Stimulated activated CD8-positive, alpha-beta memory T cell treated with anti-CD3 and anti-CD28 coated beads, Interleukin-15, amount 100 ng/mL, for 4 hours (primary cell): ENCODE results near the gene TDRD9.

ENCODE experiments used
- DNase-seq, 2 donors: peaks; one replicate each; pipeline ENCODE4 v3.0.0-alpha.2; 2020; ENCODE audit warnings: low read depth in 2 of 2

The TDRD9 gene

DNA sequence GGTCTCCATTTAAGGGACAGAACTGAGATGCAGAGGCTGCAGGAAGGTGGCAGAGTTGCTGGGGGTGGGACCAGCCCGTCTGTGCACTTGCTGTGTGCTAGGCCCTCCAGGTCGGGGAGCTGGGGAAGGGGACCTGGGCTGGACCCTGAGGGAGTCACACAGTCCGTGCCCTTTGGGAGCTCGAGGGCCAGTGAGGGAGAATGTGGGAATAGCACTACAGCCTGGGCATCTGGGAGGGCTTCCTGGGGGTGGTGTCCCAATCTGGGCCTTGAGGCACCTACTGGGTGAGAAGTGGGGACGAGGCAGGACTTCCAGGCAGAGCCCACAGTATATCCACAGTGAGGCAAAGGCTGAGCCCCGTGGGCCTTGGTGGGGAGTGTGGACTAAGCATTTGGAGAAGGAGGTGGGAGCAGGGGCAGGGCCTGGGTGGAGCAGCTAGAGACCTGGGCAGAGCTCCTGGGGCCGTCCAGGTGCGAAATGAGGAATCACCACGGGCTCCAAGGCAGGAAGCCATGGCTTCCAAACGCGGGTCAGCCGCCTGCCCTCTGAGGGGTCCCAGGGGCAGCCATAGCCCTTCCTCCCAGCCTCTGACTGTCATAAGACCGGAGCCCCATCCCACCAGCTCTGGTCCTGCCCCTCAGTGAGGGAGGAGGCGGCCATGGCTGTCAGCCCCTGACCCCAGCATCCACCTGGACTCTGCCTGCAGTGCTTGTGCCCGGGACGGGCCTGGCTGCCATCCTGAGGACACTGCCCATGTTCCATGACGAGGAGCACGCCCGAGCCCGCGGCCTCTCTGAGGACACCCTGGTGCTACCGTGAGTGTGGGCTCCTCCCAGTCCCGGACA, 163.9 kb downstream of the TDRD9 start:
- DNase-seq = no peak

DNA sequence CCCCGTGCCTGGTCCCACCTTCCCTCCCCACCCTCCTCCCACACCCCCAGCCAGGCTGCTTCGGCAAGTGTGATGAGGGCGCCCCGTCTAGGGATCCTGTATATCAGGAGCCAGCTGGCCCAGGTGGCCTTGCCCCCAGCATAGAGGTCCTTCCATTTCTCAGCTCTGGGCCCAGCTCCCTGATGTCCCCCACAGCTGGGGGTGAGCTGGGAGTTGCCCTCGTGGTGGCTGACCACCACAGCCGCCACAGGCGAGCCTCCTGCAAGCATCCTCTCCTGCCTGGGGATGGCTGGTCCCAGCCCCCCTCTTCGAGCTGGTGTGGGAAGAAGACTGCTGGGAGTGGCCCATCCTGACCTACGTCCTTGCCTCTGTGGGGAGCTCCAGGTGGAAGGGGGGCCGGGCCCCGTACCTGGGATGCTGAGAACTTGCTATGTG, 164.7 kb downstream of the TDRD9 start:
- DNase-seq = no peak

- no peak for DNase-seq
These were observed 165.3 kb downstream of the TDRD9 start for GRCh38 chr14:104093366-104094055.

DNA sequence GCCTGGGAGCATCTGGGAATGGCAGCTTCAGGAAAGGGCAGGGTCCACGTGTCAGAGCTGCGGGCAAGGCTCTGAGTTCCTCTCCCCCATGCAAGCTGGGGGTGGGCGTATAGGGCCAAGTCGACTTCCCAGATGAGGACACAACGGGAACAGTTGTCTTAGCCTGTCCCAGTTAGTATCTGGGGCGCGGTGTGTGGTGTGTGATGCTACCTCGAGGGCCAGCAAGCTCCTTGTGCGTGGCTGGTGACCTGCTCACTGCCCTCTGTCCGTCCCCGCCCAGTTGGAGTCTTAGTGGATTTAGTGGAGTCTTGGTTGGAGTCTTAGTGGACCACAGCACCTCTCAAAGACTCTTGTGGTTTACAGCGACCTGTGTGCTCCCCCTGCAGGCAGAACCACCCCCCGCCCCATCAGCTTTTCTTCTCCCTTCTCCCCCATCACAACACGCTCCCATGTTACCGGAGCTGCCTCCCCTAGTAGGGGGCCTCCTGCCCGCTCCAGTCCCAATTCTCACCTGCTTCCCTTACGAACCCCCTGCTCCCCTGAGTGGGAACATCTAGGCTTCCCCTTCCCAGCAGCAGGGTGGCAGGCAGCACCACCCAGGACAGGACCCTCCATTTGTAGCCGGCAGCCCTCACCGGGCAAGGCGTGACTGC, 165.9 kb downstream of the TDRD9 start:
- DNase-seq = no peak

DNA sequence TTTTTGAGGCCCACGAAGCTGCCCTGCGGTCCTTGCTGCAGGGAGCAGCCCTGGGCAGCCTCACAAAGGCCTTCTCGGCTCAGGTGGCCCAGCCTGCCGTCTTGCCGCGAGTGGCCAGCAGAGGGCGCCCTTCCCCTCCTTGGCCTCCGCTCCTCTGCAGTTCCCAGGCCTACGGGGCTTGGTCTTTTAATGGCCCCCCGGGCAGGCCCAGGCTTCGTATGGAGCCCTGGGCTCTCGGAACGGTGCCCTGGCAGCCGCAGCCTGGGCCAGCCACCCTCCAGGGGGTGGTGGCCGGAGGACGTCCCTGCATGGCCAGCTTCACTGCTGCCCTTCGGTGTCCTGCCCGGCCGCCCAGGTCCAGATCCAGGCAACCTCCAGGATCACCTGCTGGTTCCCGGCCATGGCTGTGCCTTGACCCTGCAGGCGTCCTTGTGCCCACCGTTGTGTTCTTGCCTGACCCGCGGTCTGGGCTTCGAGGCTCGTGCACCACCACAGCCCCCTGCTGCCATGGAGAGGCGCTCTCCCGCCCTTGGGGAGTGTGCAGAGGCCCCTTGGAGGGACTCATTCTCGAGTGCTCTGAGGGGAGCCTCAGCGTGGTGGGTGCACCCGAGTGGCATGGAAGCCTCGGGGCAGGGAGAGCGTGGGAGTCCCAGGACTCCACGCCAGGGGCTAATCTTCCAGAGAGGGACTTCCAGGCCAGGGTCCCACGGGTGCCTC, 166.6 kb downstream of the TDRD9 start:
- peak in 1 of 2 donors; percentile 17 for DNase-seq

DNA sequence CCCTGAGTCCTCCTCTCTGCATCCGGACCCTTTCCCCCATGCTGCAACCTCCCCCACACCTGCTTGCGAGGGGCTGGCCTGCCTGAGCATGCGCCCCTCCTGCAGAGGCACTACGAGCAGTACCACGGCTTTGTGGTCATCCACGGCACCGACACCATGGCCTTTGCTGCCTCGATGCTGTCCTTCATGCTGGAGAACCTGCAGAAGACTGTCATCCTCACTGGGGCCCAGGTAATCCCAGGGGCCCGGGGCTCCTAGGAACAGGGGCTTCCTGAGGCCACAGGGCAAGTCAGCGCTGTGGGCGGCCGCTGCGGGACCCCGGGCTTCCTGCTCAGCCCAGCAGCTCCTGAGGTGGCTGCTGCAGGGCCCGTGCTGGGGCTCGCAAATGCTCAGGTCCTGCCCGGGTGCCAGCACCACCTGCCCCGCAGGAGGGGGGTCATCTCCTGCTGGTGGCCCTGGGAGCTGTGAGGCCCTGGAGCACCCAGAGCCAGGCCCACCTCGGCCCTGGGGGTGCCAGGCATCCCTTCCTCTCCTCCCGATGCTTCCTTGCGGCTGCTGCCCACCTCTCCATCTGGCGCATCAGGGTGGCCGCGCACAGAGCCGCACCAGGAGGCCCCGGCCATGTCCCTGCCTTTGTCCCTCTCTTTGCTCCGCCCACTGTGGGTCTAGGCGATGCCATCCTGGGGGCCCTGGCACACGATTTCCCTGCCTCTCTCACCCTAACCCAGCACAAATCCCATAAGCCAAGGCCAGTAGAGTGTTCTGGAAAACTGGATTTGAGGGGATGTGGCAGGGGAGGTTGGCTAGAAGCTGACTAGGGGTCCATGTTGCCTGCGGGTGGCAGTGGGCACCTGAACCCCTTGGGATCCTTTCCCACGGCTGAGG, 167.4 kb downstream of the TDRD9 start:
- DNase-seq = no peak

DNA sequence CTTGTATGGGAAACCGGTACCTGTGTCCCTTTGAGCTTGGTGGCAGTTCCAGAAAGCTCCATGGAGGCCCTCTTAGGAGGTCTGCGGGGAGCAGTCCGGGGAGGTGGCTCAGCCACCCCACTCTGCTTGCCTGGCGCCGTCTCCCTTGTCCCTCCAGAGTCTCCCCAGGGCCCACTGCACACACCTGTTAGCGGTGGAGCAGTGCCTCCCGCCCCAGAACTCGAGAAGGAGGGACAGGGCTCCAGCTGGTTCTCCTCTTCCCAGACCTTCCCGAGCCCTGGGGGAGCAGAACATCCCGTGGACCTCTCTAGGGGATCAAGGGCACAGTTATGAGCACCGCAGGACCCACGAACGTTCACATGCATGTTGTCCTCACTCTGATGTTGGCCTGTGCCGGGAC, 168.1 kb downstream of the TDRD9 start:
- no peak for DNase-seq

DNA sequence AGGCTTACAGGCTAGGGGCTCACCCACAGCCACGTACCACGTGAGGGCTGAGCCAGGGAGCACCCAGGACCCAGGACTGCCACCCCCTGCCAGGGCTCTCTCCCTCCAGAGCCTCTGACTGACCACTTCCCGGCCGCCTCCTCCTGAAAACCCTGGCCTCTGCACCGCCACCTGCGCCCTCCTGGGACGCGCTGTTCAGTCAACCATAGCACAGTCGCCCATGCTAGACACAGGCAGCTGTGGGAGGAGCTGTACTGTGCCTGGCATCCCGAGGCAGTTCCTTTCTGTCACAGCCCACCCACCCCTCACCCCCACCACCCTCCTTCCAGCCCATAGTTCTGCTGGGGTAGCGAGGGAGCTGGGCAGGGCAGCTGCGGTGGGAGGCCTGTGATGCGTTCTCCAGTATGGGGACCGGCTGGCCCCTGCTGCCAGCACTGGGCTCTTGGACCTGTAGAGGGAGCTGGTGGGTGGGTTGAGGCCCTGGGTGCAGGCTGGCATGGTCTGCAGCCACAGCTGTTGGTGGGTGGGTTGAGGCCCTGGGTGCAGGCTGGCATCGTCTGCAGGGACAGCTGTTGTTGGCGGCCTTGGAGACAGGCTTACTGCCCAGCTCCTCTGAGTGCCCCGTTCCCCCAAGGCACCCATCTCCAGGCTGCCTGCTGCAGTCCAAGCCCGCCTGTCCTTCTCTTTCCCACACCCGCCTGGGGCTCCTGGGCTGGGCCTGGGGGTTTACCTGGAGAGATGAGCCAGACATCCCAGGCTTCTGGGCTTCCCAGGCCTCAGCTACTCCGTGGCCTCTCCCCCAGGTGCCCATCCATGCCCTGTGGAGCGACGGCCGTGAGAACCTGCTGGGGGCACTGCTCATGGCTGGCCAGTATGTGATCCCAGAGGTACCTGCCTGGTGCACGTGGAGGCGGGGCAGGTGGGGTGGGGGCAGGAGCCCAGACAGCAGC, 168.8 kb downstream of the TDRD9 start:
- DNase-seq = no peak

DNA sequence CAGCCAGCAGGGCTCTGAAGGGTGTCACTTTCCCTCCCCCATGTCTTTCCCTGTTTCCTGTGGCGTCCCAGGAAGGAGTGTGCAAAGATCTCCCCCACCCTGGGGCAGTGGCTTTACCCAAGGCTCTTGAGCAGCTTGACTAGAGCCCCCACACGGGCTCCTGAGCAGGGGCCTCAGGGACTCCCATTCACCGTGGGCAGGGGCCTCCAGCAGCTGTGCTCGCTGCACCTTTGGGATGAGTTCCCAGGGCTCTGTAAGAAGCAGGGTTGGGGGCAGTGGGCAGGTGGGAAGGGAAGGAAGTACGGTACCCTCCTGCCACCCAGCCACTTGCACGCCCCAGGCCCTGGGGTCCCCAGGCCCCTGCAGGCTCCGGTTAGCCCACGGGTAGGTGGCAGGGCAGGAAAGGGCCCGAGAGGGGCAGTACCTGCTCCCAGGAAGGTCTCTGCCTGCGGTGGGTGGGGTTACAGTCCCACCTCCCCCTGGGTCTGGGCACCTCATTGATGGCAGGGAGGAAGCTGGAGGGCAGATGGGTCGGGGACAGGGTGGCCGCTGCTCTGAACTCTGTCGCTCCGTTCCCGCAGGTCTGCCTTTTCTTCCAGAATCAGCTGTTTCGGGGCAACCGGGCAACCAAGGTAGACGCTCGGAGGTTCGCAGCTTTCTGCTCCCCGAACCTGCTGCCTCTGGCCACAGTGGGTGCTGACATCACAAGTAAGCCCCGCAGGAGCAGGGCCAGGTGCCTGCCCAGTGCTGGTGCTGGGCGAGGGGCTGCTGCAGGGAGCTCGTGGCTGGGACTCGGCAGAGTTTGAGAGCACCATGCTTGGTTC, 170.2 kb downstream of the TDRD9 start:
- DNase-seq = no peak

- no peak for DNase-seq
These were observed 171.1 kb downstream of the TDRD9 start for GRCh38 chr14:104099096-104100041.

DNA sequence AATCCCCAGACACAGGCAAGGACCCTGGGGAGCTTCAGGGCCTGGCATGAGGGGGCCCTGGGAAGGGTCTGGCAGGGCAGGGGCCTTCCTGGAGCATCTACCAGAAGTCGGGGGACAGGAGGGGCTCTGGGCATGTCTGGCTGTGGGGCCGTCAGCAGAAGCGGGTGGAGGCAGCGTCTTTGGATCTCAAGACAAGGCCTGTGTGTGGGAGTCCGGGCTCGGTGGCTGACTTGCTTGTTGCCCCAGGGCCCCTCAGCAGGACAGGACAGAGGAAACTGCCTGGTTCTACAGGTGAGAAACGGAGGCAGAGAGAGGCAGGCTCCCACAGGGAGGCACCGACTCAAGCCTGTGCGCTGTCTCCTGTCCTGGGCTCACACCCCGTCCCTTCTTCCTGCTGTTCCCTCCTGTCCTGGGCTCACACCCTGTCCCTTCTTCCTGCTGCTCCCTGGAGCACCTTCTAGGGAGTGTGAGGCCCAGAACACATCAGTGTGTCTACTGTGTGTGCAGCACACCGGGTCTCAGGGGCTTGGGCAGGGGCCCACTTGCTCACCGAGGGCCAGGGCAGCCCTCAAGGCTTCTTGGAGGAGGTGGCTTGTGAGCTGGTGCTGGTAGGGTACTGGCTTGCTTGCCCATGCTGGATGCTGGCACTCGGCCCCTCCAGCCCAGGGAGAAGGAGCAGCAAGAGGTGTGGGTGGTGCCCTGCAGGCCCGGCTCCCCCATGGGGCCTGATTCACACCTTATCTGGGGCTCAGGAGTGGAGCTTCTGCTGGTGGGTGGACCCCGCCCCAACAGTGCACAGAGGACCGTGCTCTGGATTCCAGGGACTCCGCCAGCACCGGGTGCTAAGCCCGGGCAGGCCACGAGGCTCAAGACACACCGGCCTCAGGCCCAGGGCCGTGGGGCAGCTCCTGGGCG, 172.2 kb downstream of the TDRD9 start:
- DNase-seq = no peak

GRCh38 chr14:104101086-104101621, 172.9 kb downstream of the TDRD9 start:
- DNase-seq = no peak

DNA sequence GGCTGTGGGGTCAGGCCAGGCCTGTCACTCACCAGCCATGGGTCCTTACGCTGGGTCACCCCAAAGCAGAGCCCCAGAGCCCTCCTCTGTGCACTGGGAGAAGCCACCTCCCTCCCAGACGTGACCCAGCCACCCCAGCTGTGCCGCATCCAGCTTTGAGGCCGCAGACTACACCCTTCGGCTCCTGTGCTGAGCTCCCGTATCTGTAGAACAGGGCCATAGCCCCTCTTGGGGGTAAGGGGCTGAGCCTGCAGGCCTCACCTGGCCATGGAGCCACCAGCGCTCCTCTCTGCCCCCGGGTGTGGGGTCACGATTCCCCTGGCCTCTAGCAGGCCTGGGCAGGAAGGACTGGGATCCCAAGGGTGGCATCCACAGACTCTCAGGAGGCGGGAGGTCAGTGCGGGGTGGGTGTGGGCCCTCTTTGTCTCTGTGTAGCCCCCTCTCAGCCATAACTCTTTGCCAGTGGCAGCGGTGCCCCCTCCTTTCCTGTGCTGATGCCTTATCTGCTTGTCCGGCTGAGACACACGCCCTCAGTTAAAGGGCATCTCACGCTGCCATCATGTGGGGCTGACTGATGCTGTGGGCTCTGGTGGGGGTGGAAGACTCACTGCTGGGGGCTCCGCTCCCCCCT, 173.5 kb downstream of the TDRD9 start:
- DNase-seq = no peak
